DMS53 treated with DMSO at 0.1 percent for 48 hours (cell line): ENCODE results near the gene PXDC1.
"Not testable (repeated sequence)": the region's sequence is repeated elsewhere in the genome, so short reads cannot be mapped to it uniquely, and the experiment has no call there.

Source experiments
- DNase-seq: peaks from one replicate; lab custom pipeline; 2025; ENCODE audit not compliant: unreplicated experiment; lab: John Stamatoyannopoulos, UW

PXDC1 gene

GRCh38 chr6:3782876-3783832, 31.6 kb upstream of the PXDC1 start:
- DNase-seq, result no peak

- no peak for DNase-seq
These were observed 30.0 kb upstream of the PXDC1 start for GRCh38 chr6:3781504-3781903.

- no peak for DNase-seq
These were observed 28.0 kb upstream of the PXDC1 start for GRCh38 chr6:3779574-3779849.

- DNase-seq, result no peak
These were observed 27.4 kb upstream of the PXDC1 start for GRCh38 chr6:3778701-3779573.

- DNase-seq, result no peak
These were observed 26.4 kb upstream of the PXDC1 start for GRCh38 chr6:3777730-3778461.

GRCh38 chr6:3776881-3777507, 25.5 kb upstream of the PXDC1 start:
- DNase-seq, result no peak

GRCh38 chr6:3775847-3776246, 24.3 kb upstream of the PXDC1 start:
- no peak for DNase-seq

GRCh38 chr6:3775386-3775785, 23.9 kb upstream of the PXDC1 start:
- DNase-seq, result no peak

- no peak for DNase-seq
These were observed 22.3 kb upstream of the PXDC1 start for GRCh38 chr6:3773678-3774298.

GRCh38 chr6:3772127-3772999, 20.9 kb upstream of the PXDC1 start:
- DNase-seq, result not testable (repeated sequence)

GRCh38 chr6:3771407-3772011, 20.0 kb upstream of the PXDC1 start:
- DNase-seq, result no peak

- DNase-seq, result no peak
These were observed 18.7 kb upstream of the PXDC1 start for GRCh38 chr6:3770023-3770720.

GRCh38 chr6:3769610-3770009, 18.1 kb upstream of the PXDC1 start:
- no peak for DNase-seq

GRCh38 chr6:3768502-3768901, 17.0 kb upstream of the PXDC1 start:
- no peak for DNase-seq

GRCh38 chr6:3767483-3767882, 16.0 kb upstream of the PXDC1 start:
- not testable (repeated sequence) for DNase-seq

- DNase-seq, result no peak
These were observed 14.7 kb upstream of the PXDC1 start for GRCh38 chr6:3766214-3766613.

GRCh38 chr6:3765415-3765814, 13.9 kb upstream of the PXDC1 start:
- DNase-seq, result no peak

- DNase-seq, result no peak
These were observed 13.2 kb upstream of the PXDC1 start for GRCh38 chr6:3764516-3765335.
